HG02884 (cell line): ENCODE data around the gene NKX2-8.

Source experiments
- ATAC-seq: cut with Tn5 transposase; IDR thresholded peaks from one replicate; pipeline ENCODE4 v1.9.1; 2021; ENCODE audit warnings: mild to moderate bottlenecking, moderate library complexity; ENCODE audit not compliant: unreplicated experiment

Gene NKX2-8

DNA sequence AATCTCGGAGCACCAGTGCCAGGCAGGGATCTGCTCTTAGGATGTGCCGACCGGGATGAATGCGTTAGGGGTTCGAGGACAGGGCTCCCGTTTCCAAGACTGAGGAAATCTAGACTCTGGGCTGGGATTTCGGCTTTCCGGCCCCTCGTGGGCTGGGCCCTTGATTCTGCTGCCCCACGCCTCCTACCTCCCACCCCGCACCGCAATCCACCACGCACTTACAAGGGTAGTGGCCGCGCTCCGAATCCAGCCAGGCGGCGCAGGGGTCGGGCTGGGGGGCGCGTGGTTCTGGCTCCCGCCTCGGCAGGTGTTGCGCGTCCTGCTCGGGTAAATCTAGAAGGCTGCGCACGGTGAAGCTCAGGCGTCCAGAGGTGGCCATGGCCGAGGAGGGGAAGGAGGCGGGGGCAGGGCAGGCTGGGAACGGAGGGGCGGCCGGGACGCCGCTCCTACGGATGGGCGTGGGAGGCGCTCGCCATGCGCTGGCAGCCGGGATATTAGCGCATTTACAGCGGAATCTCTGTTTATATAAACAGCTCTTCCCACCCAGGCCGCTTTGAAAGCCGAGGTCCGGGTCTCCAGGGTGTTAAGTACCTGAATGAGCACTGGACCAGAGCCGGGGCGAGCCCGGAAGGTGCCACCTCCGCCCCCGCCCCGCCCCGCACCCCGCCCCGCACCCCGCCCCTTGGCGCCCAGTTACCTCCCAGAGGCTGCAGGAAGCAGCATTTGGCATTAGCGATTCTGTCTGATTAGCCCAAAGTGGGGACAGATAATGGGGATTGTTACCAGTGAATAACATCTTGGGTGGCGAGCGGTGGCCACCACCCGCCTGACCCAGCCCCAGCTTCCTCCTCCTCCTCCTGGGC is at the start of gene NKX2-8:
TSS of gene NKX2-8 (minus strand) at position 604 of the 863 bp plus-strand sequence. CDS start at position 379, 225 bp downstream.
- no peak for ATAC-seq

DNA sequence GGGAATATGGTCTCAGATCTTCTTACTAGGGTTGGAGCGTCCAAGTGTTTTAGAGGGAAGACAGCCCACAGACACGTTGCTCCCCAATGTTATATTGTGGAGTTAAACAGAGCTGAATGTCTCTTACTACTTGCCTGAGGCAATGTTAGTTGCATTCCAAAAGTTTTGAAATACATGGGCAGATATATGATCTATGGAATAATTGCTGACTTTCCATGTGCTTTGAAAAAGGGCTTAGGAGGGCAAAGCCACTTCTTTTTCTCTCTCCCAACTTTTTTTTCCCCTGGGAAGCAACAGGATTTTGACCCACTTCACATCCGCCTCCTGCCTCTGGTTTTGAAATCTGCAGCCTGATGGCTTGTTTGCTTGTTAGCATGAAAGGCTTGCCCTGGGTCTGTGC is 45.6 kb upstream of the NKX2-8 start:
- ATAC-seq, result no peak

DNA sequence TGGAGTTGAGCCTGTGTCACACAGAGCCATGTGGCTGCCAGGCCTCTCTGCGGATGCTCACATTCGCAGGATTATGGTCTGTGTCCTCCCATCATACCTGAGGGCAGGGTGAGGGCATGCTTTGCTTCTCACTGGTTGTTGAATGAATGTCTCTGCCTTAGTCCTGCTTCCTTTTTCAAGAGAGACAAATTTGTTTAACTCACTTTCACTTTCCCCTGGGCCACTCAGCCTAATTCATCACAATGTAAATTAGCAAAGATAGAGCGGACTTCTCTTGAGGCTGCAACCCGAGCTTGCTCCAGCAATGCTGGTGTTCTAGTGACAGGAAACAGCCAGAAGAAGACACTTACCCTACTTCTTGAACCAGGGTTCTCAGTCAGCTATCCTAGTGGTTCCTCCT is 43.7 kb upstream of the NKX2-8 start:
- no peak for ATAC-seq

DNA sequence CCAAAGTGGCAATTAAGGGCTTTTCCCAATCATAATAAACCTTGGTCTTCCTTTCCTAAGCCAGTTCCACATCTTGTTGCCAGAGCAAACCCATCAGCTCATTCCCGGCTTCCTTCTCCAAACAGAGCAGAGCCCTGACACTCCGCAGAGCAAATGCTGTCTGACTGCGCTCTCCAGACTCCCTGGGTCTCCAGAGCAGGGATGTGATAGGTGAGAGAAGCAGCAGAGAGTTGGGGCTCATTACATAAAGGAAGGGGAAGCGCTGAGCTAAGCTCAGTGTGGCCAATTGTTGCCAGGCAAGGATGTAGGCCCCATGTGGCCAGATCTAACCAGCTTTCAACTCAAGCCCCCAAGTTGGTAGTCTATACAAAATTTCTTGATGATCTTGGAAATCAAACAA is 43.0 kb upstream of the NKX2-8 start:
- no peak for ATAC-seq

DNA sequence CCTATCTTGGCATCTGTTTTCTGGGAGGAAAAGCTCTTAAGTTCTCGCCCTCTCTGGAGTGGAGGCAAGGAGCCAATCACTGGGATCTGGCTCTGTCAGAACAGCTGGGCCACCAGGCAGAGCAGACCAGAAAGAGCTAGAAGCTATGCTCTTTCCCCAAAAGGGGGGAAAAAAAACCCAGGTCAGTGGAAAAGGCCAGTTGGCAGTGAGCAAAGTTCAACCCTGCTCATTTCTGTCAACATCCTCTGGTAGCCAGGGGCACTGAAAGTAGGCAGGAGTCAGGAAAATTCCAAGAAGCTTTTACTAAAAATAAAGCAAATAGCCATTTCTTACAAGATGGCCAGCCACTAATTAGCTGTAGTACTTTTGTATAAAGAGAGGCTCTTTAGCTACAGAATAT is 42.6 kb upstream of the NKX2-8 start:
- ATAC-seq, result no peak

DNA sequence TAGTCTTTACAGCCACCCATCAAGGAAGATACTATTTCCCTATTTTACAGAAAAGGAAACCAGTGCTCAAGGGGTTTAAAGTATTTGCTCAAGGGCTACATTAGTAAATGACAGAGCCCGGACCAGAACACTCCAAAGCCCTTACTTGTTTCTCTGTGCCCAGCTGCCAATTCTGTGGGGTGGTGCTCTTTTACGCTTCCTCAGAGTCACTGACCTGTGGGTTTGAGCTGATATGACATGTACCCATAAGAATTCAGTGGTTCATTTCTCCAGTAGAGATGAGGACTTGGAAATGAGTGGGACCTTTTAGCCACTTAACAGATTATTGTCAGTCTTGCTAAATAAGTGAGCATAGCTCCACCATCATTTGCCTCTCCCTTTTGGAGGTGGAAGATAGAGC is 37.4 kb upstream of the NKX2-8 start:
- no peak for ATAC-seq

DNA sequence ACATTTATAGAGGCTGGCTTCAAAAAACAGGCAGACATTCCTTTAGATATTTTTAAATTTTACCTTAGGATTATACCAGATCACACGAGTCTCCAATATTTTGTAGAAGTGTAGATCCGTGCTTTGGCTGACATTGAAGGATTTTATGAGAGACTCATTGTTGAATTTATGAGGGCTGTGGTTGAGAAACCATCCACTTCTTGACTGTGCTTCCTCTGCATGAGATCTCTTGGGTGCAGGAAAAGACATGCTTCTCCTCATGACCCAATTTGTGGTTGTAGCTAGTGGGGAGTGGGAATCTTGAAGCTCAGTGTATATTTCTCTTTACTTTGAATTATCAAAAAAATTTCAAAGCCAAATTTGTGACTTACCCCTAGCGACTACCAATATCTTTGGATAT is 36.7 kb upstream of the NKX2-8 start:
- no peak for ATAC-seq

DNA sequence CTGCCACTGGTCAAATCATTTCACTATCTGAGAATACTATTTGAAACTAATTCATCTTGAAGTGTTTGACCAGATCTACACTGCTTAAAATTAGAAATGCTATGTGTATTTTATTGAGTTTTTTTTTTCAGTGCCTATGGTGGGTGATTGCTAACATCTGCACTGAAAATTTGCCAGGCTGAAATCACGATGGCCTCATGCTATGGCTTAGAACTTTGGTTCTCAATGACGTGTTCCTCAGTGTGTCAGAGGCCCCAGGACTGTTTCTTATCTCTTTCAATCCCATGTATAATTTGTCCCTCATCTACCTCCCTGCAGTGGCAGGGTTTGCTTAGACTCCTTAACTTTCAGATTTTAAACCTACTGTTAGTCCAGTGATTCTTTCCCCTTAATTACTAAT is 36.2 kb upstream of the NKX2-8 start:
- no peak for ATAC-seq

DNA sequence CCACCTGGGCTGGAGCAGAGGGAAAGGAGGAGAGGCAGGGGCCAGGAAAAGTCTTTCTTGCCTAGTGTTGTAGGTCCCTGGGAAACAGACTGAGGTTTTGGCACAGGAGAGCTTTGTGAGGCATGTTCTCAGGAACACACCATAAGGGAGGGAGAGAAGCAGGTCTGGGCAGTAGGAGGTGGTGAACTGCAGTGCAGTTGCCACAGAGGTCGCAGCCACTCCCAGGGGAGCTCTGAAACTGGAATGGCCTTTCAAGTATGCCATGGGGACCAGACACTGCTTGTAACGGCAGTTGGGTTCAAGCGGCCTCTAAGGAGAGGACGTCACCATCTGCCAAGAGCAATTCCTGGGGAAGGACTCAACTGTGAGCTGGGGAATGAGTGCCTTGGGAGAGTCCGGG is 35.4 kb upstream of the NKX2-8 start:
- ATAC-seq, result no peak

DNA sequence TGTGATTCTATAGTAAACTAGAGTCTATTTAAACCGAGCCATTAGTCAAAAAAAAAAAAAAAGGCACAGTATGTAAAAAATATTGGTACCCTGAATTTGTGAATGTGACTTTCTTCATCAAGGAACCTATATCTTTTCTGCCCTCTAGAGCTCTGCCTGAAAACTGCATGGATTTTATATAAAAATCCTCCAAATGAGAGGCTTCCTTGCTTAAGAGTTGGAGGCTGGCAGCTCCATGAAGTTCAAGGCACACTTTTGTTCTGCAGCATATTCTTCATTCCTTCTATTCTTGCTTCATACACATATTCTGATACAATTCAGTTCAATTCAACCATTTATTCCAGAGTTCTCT is 23.1 kb upstream of the NKX2-8 start:
- no peak for ATAC-seq

DNA sequence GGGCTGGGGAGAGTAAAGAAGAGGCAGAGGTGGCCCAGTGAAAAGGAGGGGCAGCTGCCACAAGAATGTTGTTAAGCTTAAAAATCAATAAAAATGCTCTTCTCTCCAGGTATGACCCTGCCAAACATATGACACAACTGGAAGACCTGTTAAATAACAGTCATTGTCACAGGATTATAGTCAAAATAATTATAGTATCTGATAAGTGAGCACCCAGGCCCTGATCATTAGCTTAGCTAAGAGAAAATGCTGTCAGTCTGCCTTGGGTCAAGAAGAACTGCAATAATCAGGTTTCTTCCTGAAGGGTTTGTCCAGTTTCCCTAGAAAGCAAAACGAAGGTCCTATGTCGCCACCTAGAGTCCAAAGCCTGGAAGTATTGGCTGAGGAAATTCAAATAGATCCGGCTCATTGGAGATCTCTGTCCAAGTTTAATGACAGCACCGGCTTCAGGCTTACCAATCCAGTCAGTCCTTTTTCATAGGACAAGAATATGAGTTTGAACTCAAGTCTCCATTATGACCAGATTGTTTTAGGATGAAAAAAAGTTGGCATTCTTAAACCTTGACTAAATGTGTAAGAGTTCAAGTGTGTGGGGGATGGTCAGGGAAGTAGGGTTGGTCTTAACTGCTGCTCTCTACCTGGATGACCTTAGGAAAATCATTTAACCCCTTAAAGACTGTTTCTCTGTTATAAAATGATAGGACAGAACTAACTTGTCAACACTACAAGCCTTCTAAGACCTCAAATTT is 22.5 kb upstream of the NKX2-8 start:
- ATAC-seq, result peak; percentile 87

DNA sequence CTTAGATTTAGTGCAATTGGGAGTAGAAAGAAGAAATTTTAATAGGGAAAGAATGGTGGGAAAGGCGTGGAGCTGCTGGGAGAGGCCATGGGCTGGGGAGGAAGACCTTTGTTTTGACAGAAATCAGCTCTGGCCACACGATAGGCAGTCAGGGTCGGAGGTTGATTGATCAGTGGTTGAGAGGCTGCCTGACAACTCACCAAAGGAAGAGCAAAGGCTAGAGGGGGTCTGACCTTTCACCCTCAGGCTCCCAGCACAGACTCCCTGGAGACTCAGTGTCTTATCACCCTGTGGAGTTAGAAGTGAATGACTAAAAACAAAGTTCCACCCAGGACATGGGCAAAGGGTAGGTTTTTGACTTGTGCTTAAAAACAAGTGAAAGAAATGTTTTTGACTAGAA is 18.0 kb upstream of the NKX2-8 start:
- no peak for ATAC-seq

DNA sequence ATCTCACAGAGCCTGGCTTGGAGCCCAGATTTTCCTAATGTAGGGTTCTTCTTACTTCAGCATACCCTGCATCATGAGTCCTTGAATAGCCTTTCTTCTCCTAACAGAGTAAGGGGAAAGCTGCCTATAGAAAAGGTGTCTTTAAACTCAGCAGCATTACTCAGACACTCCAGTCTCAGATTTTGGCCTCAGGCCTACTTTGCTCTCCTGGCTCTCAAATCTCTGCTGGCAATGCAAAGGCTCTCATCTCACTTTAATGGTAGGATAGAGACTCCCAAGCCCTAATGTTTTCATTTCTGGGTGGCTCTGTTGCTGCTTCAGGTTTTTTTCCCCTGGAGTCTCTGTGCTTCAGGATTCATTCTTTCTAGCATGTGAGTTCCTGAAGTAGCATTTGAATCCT is 9.1 kb upstream of the NKX2-8 start:
- ATAC-seq, result no peak

DNA sequence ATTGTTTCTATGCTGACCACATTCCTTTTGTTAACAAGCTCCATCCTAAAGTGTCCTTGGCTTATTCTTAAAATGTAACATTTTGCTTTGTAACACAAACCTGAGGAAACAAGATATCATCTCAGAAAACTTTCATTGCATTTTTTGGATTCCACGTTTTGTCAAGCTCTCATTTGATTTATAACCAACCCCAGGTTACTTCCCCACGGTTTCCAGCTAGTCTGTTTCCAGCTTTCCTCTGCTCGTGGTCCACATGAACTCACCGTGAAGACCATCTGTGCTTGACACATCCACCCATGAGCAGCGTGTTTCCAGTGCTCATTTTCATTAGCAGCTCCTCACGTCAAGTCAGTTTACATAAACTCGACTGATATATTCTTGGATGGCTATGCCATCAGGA is 6.4 kb upstream of the NKX2-8 start:
- no peak for ATAC-seq

DNA sequence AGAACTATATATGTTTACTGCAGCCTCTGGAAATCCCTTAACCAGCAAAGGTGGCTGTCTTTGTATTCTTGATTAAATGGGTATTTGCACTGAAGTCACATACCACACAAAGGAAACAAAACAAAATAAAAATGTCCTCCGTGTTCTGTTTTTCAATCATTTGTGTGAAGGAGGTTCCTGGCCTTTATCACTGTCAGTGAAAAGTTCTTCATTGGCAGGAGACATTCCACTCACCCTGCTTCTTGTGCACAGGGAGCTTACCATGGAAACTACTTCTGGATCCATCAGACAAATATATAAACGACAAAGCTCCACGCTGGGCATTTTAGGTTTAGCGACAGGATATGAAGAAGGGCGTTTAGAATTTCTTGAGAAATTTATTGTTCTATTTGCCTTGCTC is 5.7 kb upstream of the NKX2-8 start:
- ATAC-seq, result no peak

DNA sequence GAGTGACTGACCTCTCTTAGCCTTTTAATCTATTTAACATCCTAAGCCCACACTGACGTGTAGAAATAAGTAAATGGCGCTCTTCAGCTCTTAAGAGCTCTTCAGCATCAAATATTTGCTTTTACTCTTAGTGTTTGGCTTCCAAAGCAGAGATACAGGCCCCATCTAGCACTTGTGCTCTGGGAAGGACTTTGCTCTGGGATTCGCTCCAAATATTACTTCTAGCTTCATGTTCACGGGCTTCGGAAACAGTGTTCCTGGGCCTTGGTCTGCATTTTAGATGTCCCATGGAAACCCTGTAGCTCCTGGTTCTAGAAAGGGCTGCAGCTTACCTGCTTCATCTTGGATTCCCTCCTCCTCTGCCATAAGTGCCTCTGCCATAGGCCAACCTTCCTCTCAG is 2.7 kb upstream of the NKX2-8 start:
- no peak for ATAC-seq

DNA sequence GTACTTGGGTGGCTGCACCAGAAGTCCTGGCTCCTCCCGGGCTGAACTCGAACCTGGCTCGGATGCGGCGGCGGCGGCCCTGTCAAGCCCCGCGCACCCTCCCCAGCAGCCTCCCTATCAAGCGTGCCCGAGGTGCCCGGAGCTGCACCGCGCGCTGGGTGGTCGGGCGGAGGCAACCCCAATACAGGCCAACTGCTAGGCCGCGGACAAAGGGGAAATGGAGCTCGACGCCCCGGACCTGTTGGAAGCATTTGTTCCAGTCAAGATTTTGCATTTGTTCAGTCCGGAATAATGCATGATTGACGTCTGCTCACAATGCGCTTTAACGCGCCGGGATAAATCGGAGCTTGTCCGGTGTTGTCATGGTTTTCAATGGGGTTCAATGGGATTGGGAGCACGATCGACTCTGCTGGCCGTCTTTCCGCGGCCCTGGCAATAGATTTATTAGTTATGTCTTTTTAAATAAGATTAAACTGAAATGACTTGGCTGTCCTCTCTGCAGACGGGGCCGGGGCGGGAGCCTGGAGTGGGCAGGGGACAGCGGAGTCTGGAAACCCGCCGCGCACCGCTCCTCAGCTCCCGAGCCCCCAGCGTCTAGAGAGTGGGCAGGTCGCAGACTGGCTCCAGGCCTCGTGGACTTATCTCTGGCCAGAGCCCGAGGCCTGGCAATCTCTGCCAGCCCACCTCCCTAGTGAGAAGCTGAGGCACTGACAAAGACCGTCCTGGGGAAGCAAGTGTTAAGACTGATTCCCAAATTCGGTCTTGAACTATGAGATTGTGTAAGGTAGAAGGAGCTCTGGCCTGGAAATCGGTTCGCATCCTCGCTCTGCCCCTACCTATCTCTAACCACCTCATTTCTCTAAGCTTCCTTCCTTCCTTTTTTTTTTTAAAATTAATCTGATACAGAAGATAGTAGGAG is 1.7 kb upstream of the NKX2-8 start:
- ATAC-seq, result no peak

DNA sequence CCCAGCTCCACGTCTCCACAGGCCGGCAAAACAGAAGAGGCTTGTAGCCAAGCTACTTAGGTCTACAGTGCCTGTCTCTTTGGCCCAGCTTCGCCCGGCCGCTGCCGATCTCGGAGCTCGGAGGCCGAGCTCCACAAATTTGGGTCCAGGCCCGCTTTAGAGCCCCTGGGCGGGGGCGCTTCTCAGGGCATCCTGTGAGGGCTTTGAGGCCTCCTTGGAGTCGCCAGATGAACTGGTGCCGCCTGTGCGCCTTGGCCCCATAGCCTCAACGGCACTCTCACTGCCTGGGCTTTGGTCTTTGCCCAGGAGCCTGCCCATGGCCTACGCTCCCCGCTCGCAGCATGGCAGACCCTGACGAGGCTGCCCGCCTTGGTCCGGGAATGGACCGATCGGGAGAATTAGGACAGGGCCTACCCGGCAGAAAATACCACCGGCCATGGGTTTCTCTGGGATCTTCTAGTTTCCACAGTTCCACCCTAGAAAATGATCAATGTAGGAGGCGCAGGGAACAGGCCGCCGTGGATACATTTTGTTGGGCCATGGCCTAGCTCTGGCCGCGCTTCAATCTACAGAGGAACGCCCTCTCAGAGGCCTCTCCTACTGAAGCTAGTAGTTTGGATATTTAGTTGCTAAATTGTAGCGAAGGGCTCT is 953 bp upstream of the NKX2-8 start:
- no peak for ATAC-seq

DNA sequence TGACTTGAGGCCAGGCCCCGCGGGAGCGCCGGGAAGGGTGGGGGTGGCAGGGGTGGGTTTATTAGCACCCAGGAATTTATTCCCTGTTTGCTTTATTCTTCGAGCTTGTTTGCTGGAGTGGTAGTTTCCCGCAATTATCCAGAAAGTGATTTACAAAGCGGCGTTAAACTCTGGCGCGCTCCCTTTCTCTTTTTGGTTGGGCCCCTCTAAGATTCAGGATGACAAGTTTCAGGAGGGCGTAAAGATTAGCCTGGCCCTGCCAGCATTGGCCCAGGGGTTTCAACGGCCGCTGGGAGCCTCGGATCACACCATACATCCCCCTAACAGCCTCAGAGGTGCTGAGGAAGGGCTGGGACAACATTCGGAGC is 444 bp upstream of the NKX2-8 start:
- no peak for ATAC-seq

DNA sequence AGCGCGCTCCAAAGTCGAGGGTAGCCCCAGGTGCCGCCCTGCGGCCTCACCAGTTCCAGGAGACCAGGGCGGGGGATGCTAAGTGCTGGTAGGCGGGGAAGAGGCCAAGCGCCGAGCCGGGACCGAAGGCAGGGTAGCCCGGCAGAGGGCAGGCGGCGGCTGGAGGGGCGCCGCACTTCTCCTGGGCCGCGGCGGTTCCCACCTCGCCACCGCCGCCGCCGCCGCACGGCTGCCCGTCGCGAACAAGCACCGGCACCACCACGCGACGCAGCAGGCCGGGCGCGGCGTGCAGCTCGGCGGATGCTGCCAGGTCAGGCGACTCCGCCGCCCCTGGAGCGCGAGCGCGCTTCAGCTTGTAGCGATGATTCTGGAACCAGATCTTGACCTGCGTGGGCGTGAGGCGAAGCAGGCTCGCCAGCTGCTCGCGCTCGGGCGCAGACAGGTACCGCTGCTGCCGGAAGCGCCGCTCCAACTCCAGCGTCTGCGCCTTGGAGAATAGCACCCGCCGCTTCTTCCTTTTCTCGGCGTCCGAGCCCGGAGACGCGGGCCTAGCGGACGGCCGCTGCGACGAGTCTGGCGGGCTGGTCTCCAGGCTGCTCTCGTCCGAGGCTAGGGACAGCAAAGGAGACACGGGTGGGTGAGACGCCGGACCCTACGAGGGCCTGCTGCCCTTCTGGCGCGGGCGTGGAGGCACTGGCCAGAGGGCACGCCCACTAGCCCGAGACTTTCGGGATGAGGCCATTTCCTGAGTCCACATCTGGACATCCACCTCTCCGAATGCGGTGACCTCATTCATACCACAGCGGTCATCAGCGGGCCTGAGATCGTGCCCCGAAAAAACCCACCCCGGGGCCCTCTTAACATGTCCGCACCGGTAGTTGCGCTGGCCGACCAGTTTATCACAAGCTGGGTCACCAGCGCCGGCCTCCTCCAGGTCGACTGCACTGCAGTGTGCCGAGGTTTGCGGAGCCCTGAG is 1.3 kb downstream of the NKX2-8 start:
- ATAC-seq, result no peak
